SH-SY5Y (cell line): Measurements from ENCODE around the gene DNAI2.

Experiments used
- GATA2 ChIP-seq: IDR thresholded peaks from 2 replicates; pipeline ENCODE4 v1.6.1; 2011; ENCODE audit warnings: mild to moderate bottlenecking, low read depth, low read length
- GATA3 ChIP-seq: IDR thresholded peaks from 2 replicates; pipeline ENCODE4 v1.6.1; 2011; ENCODE audit warnings: low read depth, mild to moderate bottlenecking, low read length, moderate library complexity

GRCh38 chr17:74271281-74271680, 2.8 kb upstream of the DNAI2 start:
- TF ChIP-seq GATA2, result no peak
- TF ChIP-seq GATA3, result no peak
